H9 (cell line): ENCODE data around the gene DYRK1B. TPM values are rescaled to one million over a fixed set of nuclear protein-coding genes. Genes with fewer than 3 reads are reported as not detected.

ENCODE experiments used
- DNase-seq: peaks from one replicate; pipeline ENCODE4 v3.0.0-alpha.2; 2017
- H2AFZ ChIP-seq: one replicate; pipeline ENCODE4 v1.6.1; 2013; ENCODE audit warnings: mild to moderate bottlenecking, low read length, control low read depth, moderate library complexity
- H2AK5ac ChIP-seq: 2 replicates; pipeline ENCODE4 v1.6.1; 2013; ENCODE audit warnings: low read length, control low read depth, mixed read lengths; ENCODE audit not compliant: insufficient read length
- H2BK120ac ChIP-seq: one replicate; pipeline ENCODE4 v1.6.1; 2013; ENCODE audit warnings: low read depth, mild to moderate bottlenecking, low read length, control low read depth, inconsistent platforms; ENCODE audit not compliant: poor library complexity, severe bottlenecking
- H2BK12ac ChIP-seq: 2 replicates; pipeline ENCODE4 v1.6.1; 2013; ENCODE audit warnings: low read length, control low read depth, mixed read lengths, low read depth; ENCODE audit not compliant: insufficient read length
- H2BK15ac ChIP-seq: 2 replicates; pipeline ENCODE4 v1.6.1; 2013; ENCODE audit warnings: low read depth, low read length, control low read depth
- H2BK20ac ChIP-seq: one replicate; pipeline ENCODE4 v1.6.1; 2013; ENCODE audit warnings: low read depth, mild to moderate bottlenecking, low read length, control low read depth, inconsistent platforms; ENCODE audit not compliant: poor library complexity, severe bottlenecking
- H2BK5ac ChIP-seq: 2 replicates; pipeline ENCODE4 v1.6.1; 2013; ENCODE audit warnings: low read length, control low read depth, mixed read lengths; ENCODE audit not compliant: insufficient read length
- H3K14ac ChIP-seq: 2 replicates; pipeline ENCODE4 v1.6.1; 2013; ENCODE audit warnings: low read length, control low read depth; ENCODE audit not compliant: insufficient read depth
- H3K18ac ChIP-seq: 2 replicates; pipeline ENCODE4 v1.6.1; 2013; ENCODE audit warnings: low read depth, mild to moderate bottlenecking, mixed read lengths, low read length, control low read depth; ENCODE audit not compliant: insufficient read length
- H3K23ac ChIP-seq: 2 replicates; pipeline ENCODE4 v1.6.1; 2013; ENCODE audit warnings: low read length, control low read depth, mixed read lengths, low read depth; ENCODE audit not compliant: insufficient read length
- H3K23me2 ChIP-seq: 2 replicates; pipeline ENCODE4 v1.6.1; 2013; ENCODE audit warnings: low read depth, mild to moderate bottlenecking, mixed read lengths, low read length, control low read depth; ENCODE audit not compliant: insufficient read length, poor library complexity, severe bottlenecking
- H3K27ac ChIP-seq: 2 replicates; pipeline ENCODE4 v1.5.1; 2013; ENCODE audit warnings: low read length, control low read depth, mixed read lengths, low read depth; ENCODE audit not compliant: insufficient read length
- H3K27me3 ChIP-seq: 2 replicates; pipeline ENCODE4 v1.6.1; 2013; ENCODE audit warnings: low read length, control low read depth, inconsistent platforms; ENCODE audit not compliant: insufficient read depth
- H3K4ac ChIP-seq: 2 replicates; pipeline ENCODE4 v1.6.1; 2013; ENCODE audit warnings: low read depth, mild to moderate bottlenecking, control low read depth, inconsistent platforms, low read length, moderate library complexity
- H3K4me1 ChIP-seq: 2 replicates; pipeline ENCODE4 v1.6.1; 2013; ENCODE audit warnings: low read length, control low read depth, inconsistent platforms; ENCODE audit not compliant: insufficient read depth
- H3K4me2 ChIP-seq: 2 replicates; pipeline ENCODE4 v1.6.1; 2013; ENCODE audit warnings: low read length, control low read depth, mixed read lengths; ENCODE audit not compliant: insufficient read length, insufficient read depth
- H3K56ac ChIP-seq: 2 replicates; pipeline ENCODE4 v1.6.1; 2013; ENCODE audit warnings: low read depth, mild to moderate bottlenecking, mixed read lengths, low read length, control low read depth; ENCODE audit not compliant: insufficient read length
- H3K79me1 ChIP-seq: 2 replicates; pipeline ENCODE4 v1.6.1; 2013; ENCODE audit warnings: low read depth, mild to moderate bottlenecking, moderate library complexity, low read length, control low read depth, inconsistent platforms; ENCODE audit not compliant: insufficient read depth, poor library complexity, severe bottlenecking
- H3K79me2 ChIP-seq: 2 replicates; pipeline ENCODE4 v1.6.1; 2013; ENCODE audit warnings: low read length, control low read depth, inconsistent platforms; ENCODE audit not compliant: insufficient read depth
- H3K9ac ChIP-seq: 2 replicates; pipeline ENCODE4 v1.6.1; 2013; ENCODE audit warnings: low read length, control low read depth, mixed read lengths; ENCODE audit not compliant: insufficient read length; ENCODE audit errors: extremely low read depth
- H3K9me3 ChIP-seq: one replicate; pipeline ENCODE4 v1.6.1; 2013; ENCODE audit warnings: low read depth, low read length, inconsistent platforms; ENCODE audit not compliant: control insufficient read depth
- H3T11ph ChIP-seq: one replicate; pipeline ENCODE4 v1.6.1; 2013; ENCODE audit warnings: mild to moderate bottlenecking, low read length, control low read depth, inconsistent platforms
- H4K20me1 ChIP-seq: one replicate; pipeline ENCODE4 v1.6.1; 2013; ENCODE audit not compliant: control insufficient read depth, insufficient read length, insufficient read depth
- H4K5ac ChIP-seq: 2 replicates; pipeline ENCODE4 v1.6.1; 2013; ENCODE audit warnings: low read depth, mild to moderate bottlenecking, mixed read lengths, low read length, control low read depth; ENCODE audit not compliant: insufficient read length
- H4K8ac ChIP-seq: replicated peaks from 2 replicates; pipeline ENCODE4 v1.6.1; 2013; ENCODE audit warnings: low read length, control low read depth, mixed read lengths, low read depth; ENCODE audit not compliant: insufficient read length
- H4K91ac ChIP-seq: 2 replicates; pipeline ENCODE4 v1.6.1; 2013; ENCODE audit warnings: low read depth, mild to moderate bottlenecking, moderate library complexity, mixed read lengths, low read length, control low read depth; ENCODE audit not compliant: insufficient read length
- H3K27ac Mint-ChIP-seq, 3 experiments: 2 replicates in 2 of 3; 3 replicates in 1 of 3; pipeline ENCODE4 v1.8.0; 2020 to 2021; ENCODE audit warnings: mixed read lengths in 3 of 3, mild to moderate bottlenecking in 1 of 3, moderate library complexity in 1 of 3
- H3K27me3 Mint-ChIP-seq: 2 replicates; pipeline ENCODE4 v1.8.0; 2021; ENCODE audit warnings: low read depth, mild to moderate bottlenecking, moderate library complexity, mixed read lengths
- H3K36me3 Mint-ChIP-seq, 3 experiments: 2 replicates in 2 of 3; 3 replicates in 1 of 3; pipeline ENCODE4 v1.8.0; 2020 to 2021; ENCODE audit warnings: low read depth in 3 of 3, mixed read lengths in 3 of 3; ENCODE audit not compliant: insufficient read depth in 1 of 3
- H3K4me1 Mint-ChIP-seq, 2 experiments: 2 replicates each; pipeline ENCODE4 v1.8.0; 2020; ENCODE audit warnings: mixed read lengths in 2 of 2
- H3K4me3 Mint-ChIP-seq, 2 experiments: 2 replicates in 1 of 2; 3 replicates in 1 of 2; pipeline ENCODE4 v1.8.0; 2020 to 2021; ENCODE audit warnings: mild to moderate bottlenecking in 2 of 2, mixed read lengths in 2 of 2, moderate library complexity in 1 of 2
- H3K9me3 Mint-ChIP-seq, 2 experiments: 2 replicates in 1 of 2; 3 replicates in 1 of 2; pipeline ENCODE4 v1.8.0; 2020; ENCODE audit warnings: mild to moderate bottlenecking in 2 of 2, mixed read lengths in 2 of 2, moderate library complexity in 1 of 2
- CTCF ChIP-seq: fragments of 200-600 bp; sonication (generic); conservative IDR thresholded peaks from 3 replicates; pipeline ENCODE4 v1.8.0; 2021; ENCODE audit warnings: antibody characterized with exemption, mild to moderate bottlenecking
- WGBS: extraction: QIAGEN DNeasy Blood & Tissue Kit; methylation state at CpG from one replicate; pipeline ENCODE4 v1.1.7; 2013; ENCODE audit warnings: missing lambda C conversion rate, low lambda C conversion rate, mixed read lengths; ENCODE audit not compliant: insufficient read length; ENCODE audit errors: extremely low coverage; 5-methylcytosine and 5-hydroxymethylcytosine counted together
- total RNA-seq: library from RNA; stranded (reverse); gene quantifications from 2 replicates; pipeline ENCODE4 v1.2.1, GENCODE V29; 2021

DYRK1B gene
- total RNA-seq, 1 experiment from 2014 or later: 14.3 TPM

DNA sequence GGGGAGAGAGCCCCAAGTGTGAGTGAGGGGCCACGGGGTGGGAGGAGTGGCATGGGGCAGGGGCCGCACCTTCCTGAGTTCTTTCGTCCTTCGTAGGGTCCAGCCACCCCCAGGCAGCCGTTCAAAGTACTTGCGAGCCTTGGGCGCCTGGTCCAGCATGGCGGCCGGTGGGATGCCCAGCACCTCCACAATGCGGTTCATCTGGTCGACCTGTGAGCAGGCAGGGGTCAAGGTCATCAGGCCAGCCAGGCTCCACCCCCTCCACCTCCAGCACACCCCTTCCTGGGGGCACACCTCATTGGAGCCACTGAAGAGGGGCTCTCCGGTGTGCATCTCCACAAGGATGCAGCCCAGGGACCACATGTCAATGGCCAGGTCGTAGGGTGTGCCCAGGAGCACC lies 6.7 kb downstream of the DYRK1B start:
- H2BK12ac ChIP-seq: no peak overlapping the region
- no peak overlapping the region for H2AFZ ChIP-seq
- Mint-ChIP-seq H3K27me3 (no peaks in the 10 kb centered on the region), H3K9me3 (no peaks in the 10 kb centered on the region), H3K4me3 (no peak overlapping the region), H3K4me1 (peaks cover 7% of the 10 kb centered on the region in 2 experiments), H3K27ac (no peak overlapping the region), H3K36me3 (peaks cover 15 to 43% (median 38%) of the 10 kb centered on the region in 3 experiments)
- no peak overlapping the region for H4K5ac ChIP-seq
- no peak overlapping the region for H2BK5ac ChIP-seq
- peaks cover 8% of the 10 kb centered on the region for H3K23me2 ChIP-seq
- no peak overlapping the region for H3K4ac ChIP-seq
- H2BK20ac ChIP-seq: no peak overlapping the region
- no peak overlapping the region for H2BK15ac ChIP-seq
- no peak overlapping the region for H3K14ac ChIP-seq
- H2BK120ac ChIP-seq: no peak overlapping the region
- H4K20me1 ChIP-seq: no peaks in the 10 kb centered on the region
- no CpG with 5 or more reads among the region's 13 CpGs for WGBS
- no peaks in the 10 kb centered on the region for H3K9me3 ChIP-seq
- no peak for DNase-seq
- no peaks in the 10 kb centered on the region for H3K79me2 ChIP-seq
- no peak overlapping the region for H4K8ac ChIP-seq
- no peaks in the 10 kb centered on the region for H3K4me1 ChIP-seq
- H3K27me3 ChIP-seq: no peaks in the 10 kb centered on the region
- no peaks in the 10 kb centered on the region for H3K79me1 ChIP-seq
- H3K27ac ChIP-seq: no peak overlapping the region
- H4K91ac ChIP-seq: no peak overlapping the region
- H3K56ac ChIP-seq: no peak overlapping the region
- no peak overlapping the region for H3T11ph ChIP-seq
- no peak overlapping the region for H3K23ac ChIP-seq
- no peak overlapping the region for H3K9ac ChIP-seq
- H2AK5ac ChIP-seq: no peak overlapping the region
- TF ChIP-seq CTCF: no peak
- no peak overlapping the region for H3K4me2 ChIP-seq
- H3K18ac ChIP-seq: no peak overlapping the region
